GM18499 (cell line): ENCODE results near the gene RPP14.
"Not testable (repeated sequence)": the region's sequence is repeated elsewhere in the genome, so short reads cannot be mapped to it uniquely, and the experiment has no call there.

Experiments used
- ATAC-seq: cut with Tn5 transposase; IDR thresholded peaks from one replicate; pipeline ENCODE4 v1.9.1; 2021; ENCODE audit warnings: moderate number of reproducible peaks; ENCODE audit not compliant: insufficient read depth, unreplicated experiment

The RPP14 gene

DNA sequence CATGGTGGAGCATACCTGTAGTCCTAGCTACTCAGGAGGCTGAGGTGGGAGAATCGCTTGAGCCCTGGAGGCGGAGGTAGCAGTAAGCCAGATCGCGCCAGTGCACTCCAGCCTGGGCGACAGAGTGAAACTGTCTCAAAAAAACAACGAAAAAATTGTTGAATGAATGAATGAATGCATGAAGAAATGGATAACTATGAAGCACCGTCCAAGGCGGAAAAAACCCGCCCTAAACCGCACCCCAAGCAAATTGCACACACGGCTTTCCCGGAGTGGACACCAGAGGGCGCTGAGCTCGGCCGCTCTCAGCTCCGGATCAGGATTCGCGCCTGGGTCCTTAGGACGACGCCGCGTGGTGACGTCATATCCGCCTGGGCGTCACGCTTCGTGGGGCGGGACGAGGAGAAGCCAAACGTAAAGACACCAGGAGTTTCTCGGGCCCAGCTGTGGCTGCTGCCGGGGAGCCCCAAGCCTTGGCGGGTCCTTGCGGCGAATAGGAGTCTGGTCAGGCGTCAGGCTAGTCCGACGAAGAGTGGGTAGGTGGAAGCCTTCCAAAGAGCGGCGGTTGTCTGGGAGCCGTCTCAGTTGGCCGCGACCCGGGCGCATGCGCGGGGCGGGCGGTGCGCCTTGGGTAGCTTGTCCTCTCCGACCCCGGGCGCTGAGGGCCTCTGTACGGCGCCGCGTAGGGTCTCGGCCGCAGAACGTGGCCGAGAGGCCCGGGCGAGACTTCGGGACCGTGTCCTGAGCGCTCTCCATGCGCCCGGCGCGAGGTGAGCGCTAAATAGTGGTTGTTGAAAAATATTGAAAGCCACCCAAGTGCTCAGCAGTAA, at the start of gene RPP14, which contains the start of gene HTD2:
Gene RPP14, plus strand, starts transcription at position 364 of the 830 bp plus-strand sequence. CDS start 4,085 bp downstream, outside the sequence.
Gene HTD2, plus strand, starts transcription at position 639 of the 830 bp plus-strand sequence. CDS start 11,094 bp downstream, outside the sequence.
- ATAC-seq = peak; percentile 78

- ATAC-seq = no peak
These were observed 49.5 kb upstream of the RPP14 start for GRCh38 chr3:58256511-58256910.

- no peak for ATAC-seq
These were observed 47.5 kb upstream of the RPP14 start for GRCh38 chr3:58258392-58259055.

DNA sequence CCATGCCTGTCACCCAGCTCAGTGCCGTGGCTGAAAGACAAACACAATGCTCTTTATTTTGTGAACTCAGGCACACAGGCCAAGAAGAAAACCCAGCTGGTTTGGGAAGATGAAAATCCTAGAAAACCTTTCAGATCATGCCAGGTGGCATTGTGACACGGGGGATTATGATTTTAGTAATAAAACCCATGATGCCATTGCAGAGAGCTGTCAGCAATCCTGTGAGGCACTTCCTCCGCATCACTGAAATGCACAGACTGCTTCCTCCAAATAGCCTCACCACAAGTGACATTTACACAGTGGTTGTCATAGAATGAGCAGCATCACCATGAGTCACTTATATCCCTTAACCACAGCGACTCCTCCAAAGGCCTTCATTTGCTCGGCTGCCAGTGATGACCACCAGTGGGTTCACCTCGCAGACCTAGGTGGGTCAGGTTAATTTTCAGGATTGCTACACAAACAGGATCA, 45.7 kb upstream of the RPP14 start:
- ATAC-seq = no peak

GRCh38 chr3:58260733-58261132, 45.3 kb upstream of the RPP14 start:
- ATAC-seq = no peak

GRCh38 chr3:58261954-58262666, 43.9 kb upstream of the RPP14 start:
- no peak for ATAC-seq

DNA sequence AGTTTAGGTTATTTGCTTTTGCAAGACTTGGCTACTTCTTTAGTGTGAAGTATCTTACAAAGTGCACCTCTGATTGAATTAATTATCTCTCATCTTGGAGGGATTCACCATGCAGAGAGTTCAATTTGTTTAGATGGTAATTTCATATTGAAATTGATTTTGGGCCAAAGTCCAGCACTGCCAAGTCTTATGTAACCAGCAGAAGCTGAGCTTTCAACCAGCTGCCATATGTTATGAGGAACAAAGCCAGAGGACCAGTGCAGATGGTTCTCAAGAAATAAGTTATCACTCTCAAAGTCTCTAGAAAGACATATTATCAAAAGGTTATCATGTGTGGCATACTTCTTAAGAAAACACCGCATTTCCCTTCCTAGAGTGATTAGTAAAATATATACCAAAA, 39.5 kb upstream of the RPP14 start:
- no peak for ATAC-seq

- ATAC-seq = not testable (repeated sequence)
These were observed 38.5 kb upstream of the RPP14 start for GRCh38 chr3:58267543-58267942.

GRCh38 chr3:58269356-58269755, 36.7 kb upstream of the RPP14 start:
- no peak for ATAC-seq

GRCh38 chr3:58270485-58270884, 35.6 kb upstream of the RPP14 start:
- ATAC-seq = no peak

- no peak for ATAC-seq
These were observed 34.0 kb upstream of the RPP14 start for GRCh38 chr3:58271901-58272501.

DNA sequence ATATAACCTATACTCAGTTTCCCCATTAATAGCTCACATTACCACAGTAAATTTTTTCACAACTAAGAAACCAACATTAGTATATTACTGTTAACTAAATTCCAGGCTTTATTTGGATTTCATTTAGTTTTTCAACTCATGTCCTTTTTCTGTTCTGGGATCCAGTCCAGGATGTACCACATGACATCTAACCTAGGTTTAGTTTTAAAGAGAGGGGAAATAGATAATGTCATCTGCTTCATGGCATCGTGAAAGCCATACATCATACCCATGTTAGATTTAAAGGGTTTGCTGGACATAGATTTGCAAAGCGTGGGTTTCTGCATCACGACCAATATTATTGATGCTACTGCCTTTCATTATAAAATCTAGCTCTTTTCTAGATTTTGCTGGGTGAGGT, 33.2 kb upstream of the RPP14 start:
- ATAC-seq = no peak

DNA sequence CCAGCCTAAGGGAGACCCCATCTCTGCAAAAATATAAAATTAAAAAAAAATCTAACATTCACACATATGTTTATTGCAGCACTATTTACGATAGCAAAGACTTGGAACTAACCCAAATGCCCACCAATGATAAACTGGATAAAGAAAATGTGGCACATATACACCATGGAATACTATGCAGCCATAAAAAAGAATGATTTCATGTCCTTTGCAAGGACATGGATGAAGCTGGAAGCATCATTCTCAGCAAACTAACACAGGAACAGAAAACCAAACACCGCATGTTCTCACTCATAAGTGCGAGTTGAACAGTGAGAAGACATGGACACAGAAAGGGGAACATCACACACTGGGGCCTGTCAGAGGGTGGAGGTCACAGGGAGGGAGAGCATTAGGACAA, 32.7 kb upstream of the RPP14 start:
- not testable (repeated sequence) for ATAC-seq

DNA sequence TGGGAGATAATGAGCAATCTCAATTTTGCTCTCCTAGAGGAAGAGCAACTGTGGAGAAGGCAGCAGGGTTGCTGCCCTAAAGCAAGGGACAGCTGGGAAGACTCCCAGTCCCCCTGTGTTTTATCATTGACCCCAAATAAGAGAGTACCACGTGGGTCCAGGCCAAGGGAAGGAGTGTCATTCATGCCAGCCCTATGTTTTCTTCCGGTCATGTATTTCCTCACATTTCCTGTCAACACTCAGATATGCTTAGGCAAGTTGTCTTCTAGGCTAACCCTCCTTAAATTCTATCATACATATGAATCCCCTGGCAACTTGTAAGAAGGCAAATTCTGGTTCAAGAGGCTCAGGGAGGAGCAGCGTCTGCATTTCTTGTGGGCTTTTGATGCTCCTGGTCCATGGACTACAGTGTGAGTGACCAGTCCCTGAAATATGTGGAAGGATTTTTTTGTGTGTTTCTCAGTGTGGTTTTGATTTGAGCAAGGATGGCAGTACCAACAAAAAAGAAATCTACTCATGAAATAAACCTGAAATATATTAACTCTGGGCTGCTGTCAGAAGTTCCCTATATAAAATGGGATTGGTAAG, 31.9 kb upstream of the RPP14 start:
- no peak for ATAC-seq

DNA sequence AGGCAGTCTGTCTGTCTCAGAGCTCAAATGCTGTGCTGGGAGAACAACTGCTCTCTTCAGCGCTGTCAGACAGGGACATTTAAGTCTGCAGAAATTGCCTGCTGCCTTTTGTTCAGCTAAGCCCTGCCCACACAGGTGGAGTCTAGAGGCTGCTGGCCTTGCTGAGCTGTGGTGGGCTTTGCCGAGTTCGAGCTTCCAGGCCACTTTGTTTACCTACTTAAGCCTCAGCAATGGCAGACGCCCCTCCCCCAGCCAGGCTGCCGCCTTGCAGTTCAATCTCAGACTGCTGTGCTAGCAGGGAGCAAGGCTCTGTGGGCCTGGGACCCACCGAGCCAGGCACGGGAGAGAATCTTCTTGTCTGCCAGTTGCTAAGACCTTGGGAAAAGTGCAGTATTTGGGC, 25.0 kb upstream of the RPP14 start:
- no peak for ATAC-seq

- ATAC-seq = no peak
These were observed 20.7 kb upstream of the RPP14 start for GRCh38 chr3:58285334-58285733.

- no peak for ATAC-seq
These were observed 18.7 kb upstream of the RPP14 start for GRCh38 chr3:58287354-58287753.

DNA sequence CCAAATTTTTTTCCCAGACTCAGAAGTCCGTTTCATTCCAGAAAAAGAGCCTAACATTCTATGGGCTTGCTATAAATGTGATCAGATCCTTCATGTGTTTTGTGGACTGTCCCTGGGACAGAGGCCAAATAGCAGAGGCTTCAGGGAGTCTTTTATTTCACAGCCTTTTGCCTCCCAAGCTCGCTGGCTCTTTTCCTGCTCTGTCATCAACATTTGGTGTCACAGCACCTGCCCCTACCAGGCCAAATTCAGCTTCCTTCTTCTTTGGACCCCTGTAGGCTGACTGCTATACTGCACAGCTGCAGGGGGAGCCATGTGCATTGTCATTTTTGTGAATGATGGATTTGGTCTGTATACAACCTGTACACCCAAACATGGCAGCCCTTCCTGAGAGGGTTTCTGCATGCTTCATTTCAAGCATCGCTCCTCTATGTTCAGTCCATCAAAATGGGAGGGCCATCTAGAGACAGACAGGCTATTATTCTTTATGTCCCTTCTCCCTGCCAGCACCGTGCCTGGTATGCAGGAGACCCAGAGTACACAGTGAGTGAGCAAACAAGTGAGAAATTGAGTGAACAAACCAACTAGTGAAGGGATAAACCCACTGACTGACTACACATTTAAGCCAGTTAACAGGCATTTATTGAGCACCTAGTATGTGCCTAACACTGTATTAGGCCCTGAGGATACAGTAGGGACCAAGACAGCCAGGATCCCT, 17.9 kb upstream of the RPP14 start:
- ATAC-seq = no peak

DNA sequence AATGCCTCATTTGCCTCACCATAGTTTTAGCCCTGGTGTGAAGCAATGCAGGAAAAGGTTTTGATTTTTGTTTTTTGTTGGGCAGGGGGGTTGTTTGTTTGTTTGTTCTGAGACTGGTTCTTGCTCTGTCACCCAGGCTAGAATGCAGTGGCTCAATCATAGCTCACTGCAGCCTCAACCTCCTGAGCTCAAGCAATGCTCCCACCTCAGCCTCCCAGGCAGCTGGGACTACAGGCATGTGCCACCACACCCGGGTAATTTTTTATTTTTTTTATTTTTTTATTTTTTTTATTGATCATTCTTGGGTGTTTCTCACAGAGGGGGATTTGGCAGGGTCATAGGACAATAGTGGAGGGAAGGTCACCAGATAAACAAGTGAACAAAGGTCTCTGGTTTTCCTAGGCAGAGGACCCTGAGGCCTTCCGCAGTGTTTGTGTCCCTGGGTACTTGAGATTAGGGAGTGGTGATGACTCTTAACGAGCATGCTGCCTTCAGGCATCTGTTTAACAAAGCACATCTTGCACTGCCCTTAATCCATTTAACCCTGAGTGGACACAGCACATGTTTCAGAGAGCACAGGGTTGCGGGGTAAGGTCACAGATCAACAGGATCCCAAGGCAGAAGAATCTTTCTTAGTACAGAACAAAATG, 17.0 kb upstream of the RPP14 start:
- ATAC-seq = not testable (repeated sequence)
